NCI-H1417 treated with DMSO at 0.1 percent for 48 hours (cell line): ENCODE data around the gene RGS7.
"Not testable (repeated sequence)": the region's sequence is repeated elsewhere in the genome, so short reads cannot be mapped to it uniquely, and the experiment has no call there.

Experiments used
- DNase-seq: peaks from one replicate; lab custom pipeline; 2025; lab: John Stamatoyannopoulos, UW

Gene RGS7

DNA sequence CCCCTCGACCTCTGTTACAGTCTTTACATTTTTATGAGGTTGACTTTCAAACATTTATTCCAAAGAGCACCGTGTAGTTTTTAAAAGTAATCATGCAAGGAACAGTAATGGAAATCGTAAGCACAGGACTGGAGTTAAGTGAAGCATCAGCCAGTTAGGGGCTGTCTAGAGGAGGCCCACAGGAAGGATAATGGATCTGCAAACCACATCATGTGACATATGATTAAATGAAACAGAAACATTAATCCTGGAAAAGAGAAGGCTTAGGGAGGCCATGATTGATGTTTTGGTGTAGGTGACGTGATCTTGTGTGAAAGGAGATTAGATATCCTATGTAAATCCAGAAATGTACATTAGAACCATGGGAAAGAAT lies 25.0 kb downstream of the RGS7 start:
- DNase-seq, result no peak

GRCh38 chr1:241331328-241332036 lies 25.5 kb downstream of the RGS7 start:
- DNase-seq, result no peak

- no peak for DNase-seq
These were observed 26.2 kb downstream of the RGS7 start for GRCh38 chr1:241330619-241331327.

GRCh38 chr1:241325456-241325855 lies 31.5 kb downstream of the RGS7 start:
- no peak for DNase-seq

DNA sequence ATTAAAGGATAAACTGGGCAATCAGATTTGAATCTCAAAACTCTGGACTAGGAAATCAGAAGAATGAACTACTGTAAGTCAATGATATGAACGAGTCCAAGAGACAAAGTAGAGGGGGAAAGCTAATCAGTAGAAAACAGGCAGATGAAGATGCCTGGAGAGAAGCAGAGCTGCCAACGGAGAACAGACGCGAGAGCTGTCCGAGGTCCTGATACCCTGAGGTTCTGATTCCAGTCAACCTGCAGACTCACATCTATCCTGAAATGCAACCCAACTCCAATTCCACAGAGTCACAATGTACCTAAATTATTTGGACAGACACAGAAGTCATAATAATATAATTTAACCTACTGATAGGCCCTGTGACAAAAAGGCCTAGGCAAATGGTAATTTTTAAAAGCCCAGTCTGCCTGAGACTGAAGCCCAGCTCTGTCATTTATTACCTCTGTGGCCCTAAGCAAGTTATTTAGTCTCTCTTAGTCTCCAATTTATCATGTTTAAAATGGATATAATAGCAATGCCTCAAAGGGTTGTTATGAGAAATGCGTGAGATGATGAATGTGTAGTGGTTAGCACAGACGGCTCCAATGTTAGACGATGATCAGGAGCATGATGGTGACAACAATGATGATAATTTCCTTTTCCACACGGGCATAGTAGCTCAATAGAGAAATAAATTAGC lies 33.4 kb downstream of the RGS7 start:
- DNase-seq, result no peak

DNA sequence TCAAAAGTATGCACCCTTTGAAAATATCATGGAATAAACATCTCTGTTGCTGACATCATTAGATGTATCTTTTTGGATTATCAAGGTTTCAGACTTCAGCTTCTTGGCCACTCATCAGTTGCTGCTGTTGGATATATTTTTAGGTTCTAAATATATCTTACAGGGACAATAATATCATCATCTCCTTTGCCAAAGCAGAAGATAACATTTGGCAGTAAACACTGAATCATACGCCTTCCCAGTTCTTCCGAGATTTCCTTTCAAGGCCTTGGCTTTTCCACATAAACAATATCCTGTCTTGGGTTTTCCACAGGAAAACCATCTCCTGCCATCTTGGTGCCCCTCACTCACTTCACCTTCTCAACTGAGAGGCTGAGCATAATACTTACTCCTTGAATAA lies 39.3 kb downstream of the RGS7 start:
- no peak for DNase-seq

DNA sequence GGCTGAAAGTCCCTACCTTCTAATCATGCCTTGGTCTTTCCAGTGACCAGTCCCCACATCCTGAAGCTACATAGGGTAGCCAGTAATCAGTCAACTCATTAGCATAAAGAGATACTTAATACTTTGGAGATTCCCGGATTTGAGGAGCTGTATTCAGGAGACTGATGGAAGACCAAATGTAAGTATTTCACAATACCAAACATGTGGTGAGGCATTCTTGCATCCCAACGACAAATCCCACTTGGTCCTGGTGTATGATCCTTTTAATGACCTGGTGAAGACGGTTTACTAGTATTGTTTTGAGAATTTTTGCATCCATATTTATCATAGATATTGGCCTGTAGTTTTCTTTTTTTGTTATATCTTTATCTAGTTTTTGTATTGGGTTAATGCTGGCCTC lies 40.6 kb downstream of the RGS7 start:
- DNase-seq, result no peak

DNA sequence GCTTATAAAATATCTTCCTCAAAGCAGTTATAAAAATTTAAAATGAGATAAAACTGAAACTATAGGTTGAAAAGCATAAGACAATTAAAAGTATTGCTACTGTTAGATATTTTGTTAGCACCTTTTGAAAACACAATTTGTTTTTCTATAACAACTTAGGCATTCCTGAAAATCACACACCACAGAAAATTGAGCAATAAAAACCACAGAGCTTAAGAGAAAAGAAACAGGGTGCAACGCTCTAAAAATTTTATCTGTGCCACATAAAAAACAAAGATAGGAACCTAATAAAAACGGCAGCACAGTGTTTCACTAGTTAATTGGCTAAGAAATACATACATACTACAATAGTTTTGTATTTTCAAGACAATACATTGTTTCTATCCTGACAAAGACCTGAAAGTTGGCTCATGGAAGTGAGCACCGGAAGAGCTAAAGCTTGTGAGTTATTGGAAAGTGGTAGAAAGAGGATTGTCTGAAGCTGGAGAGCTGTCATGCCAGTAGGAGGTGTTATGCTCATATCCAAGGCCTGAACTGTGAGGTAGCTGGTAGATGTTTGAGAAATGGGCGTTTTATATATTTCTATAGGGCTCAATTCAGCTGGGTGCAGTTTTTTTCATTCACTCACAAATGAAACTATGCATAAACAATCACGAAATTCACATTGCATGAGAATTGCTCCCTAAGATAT lies 45.8 kb downstream of the RGS7 start:
- no peak for DNase-seq

DNA sequence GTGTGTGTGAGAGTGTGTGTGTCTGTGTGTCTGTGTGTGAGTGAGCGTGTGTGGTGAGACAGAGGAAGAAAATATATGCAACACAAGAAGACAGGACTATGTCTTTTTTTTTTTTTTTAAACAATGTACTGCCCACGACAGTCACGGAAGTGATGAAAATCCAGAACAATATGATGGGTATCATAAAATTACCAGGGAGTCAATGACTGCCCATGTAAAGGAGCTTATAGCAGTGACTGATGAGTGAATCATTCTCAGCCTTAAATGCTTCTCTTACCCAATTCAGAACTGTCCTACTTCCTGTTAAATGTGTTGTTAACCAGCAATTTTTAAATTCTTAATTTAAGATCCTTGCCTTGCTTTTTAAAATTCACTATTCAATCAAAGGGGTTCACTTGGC lies 46.6 kb downstream of the RGS7 start:
- DNase-seq, result no peak

GRCh38 chr1:241309651-241310050 lies 47.4 kb downstream of the RGS7 start:
- DNase-seq, result no peak

DNA sequence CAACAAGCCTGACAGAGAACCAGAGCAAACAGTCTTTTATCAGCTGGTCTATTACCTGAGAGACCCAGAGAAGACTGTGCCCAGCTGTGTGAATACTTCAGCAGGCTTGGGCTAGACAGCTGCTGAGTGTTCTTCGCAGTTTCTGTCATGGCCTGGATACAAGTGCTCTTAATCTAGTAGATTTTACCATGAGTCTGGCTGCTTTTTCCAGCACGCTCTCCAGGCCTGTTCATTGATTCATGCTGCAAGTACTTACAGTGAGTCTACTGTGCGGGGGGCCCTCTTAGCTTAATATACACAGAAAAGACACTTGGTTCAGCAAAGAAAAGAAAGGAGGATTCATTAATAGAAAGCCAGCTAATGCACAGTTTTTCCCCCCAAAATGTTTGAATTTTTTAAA lies 48.5 kb downstream of the RGS7 start:
- DNase-seq, result no peak

- no peak for DNase-seq
These were observed 49.0 kb downstream of the RGS7 start for GRCh38 chr1:241308011-241308410.

DNA sequence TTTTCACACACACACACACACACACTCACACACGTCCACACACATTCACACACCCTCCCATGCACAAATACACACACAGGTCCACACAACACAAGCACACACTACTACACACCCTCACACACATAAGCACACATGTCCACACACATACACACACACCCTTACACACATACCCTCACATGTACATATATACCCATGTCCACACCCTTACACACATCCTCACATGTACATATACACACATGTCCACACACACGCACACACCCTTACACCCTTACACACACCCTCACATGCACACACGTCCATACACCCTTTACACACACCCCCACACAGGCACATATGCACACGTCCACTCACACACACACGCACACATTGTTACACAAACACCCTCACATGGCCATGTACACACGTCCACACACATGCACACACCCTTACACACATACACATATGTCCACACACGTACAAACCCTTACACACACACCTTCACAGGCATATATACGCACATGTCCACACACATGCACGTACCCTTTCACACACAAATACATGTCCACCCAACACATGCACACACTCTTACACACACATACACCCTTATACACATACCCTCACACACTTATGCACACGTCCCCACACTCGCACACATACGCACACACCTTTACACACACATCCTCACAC lies 50.7 kb downstream of the RGS7 start:
- DNase-seq, result no peak

- DNase-seq, result not testable (repeated sequence)
These were observed 55.0 kb downstream of the RGS7 start for GRCh38 chr1:241302024-241302423.

- no peak for DNase-seq
These were observed 57.7 kb downstream of the RGS7 start for GRCh38 chr1:241299347-241299746.

GRCh38 chr1:241292973-241293372 lies 64.0 kb downstream of the RGS7 start:
- no peak for DNase-seq

DNA sequence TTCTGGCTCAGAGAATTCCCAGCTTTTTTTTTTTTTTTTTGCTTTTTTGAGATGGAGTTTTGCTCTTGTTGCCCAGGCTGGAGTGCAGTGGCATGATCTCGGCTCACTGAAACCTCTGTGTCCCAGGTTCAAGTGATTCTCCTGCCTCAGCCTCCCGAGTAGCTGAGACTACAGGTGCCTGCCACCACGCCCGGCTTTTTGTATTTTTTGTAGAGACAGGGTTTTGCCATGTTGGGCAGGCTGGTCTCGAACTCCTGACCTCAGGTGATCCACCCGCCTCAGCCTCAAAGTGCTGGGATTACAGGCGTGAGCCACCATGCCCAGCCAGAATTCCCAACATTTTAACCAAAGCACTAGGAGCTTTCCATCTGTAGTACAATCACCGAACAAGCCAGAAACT lies 65.5 kb downstream of the RGS7 start:
- DNase-seq, result not testable (repeated sequence)

DNA sequence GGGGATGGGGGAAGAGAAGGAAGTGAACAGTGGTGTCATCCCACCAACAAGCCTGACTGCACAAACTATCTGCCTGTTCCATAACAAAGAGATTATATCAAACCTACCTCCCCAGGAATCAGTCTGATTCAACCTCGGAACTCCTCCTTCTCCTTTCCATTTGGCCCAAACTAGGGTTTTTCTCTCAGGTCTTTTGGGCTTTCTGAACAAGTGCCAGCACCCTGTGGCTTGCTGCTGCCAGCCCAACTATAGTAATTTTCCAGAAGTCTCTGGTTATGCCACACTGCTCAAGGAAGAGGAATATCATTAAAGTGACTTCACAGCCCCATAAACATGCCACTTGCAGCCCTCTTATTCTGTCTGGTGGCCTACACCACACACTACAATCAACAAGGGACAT lies 70.5 kb downstream of the RGS7 start:
- DNase-seq, result no peak

DNA sequence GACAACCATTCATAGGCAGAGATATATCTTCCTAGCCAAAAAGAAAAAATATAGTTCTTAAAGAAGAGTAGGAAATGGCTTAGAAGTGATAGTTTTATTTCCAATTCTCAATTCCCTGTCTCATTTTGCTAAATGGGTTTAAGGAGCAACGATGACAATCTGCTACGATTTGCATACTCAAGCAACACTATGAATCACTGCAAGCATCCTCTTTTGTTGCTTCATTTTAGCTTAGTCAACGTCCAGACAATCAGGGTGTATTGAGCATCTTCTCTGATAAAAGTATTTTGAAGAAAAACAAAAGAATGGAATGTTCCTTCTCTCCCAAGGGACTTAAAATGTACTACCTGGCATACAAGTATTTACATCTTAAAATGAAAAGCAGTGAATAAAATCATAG lies 80.6 kb downstream of the RGS7 start:
- no peak for DNase-seq

GRCh38 chr1:241275981-241276380 lies 81.0 kb downstream of the RGS7 start:
- DNase-seq, result no peak

- no peak for DNase-seq
These were observed 81.8 kb downstream of the RGS7 start for GRCh38 chr1:241275226-241275625.

- no peak for DNase-seq
These were observed 82.3 kb downstream of the RGS7 start for GRCh38 chr1:241274693-241275092.
